Astrocyte (in vitro differentiated cells and primary cell): ENCODE data around the gene PTPRN. TPM values are rescaled to one million over a fixed set of nuclear protein-coding genes. Genes with fewer than 3 reads are reported as not detected.

Experiments
- DNase-seq: peaks from one replicate; pipeline ENCODE4 v3.0.0-alpha.2; 2010; ENCODE audit warnings: low read depth
- FAIRE-seq: peaks from 2 replicates; lab custom pipeline; 2011; peaks lifted over from hg19 to GRCh38; lab: Jason Lieb, UNC
- H2AFZ ChIP-seq: 2 replicates; pipeline ENCODE4 v1.6.0; 2012; ENCODE audit warnings: low read depth, low read length, inconsistent platforms
- H3K27ac ChIP-seq: 2 replicates; pipeline ENCODE4 v1.5.1; 2011; ENCODE audit warnings: low read depth, low read length, inconsistent platforms
- H3K27me3 ChIP-seq: 2 replicates; pipeline ENCODE4 v1.6.0; 2011; ENCODE audit warnings: low read length, inconsistent platforms; ENCODE audit not compliant: insufficient read depth
- H3K36me3 ChIP-seq: 2 replicates; pipeline ENCODE4 v1.5.1; 2011; ENCODE audit warnings: low read length, inconsistent platforms; ENCODE audit not compliant: insufficient read depth
- H3K4me1 ChIP-seq: 2 replicates; pipeline ENCODE4 v1.5.1; 2011; ENCODE audit warnings: low read length, inconsistent platforms; ENCODE audit not compliant: insufficient read depth
- H3K4me2 ChIP-seq: 2 replicates; pipeline ENCODE4 v1.6.0; 2012; ENCODE audit warnings: low read length, inconsistent platforms
- H3K4me3 ChIP-seq: 2 replicates; pipeline ENCODE4 v1.5.1; 2011; ENCODE audit warnings: low read depth, mild to moderate bottlenecking, low read length, inconsistent platforms; ENCODE audit not compliant: insufficient read depth
- H3K79me2 ChIP-seq: 2 replicates; pipeline ENCODE4 v1.6.0; 2012; ENCODE audit warnings: mild to moderate bottlenecking, low read length, inconsistent platforms; ENCODE audit not compliant: insufficient read depth
- H3K9ac ChIP-seq: 2 replicates; pipeline ENCODE4 v1.6.0; 2012; ENCODE audit warnings: mild to moderate bottlenecking, low read length, inconsistent platforms
- H3K9me3 ChIP-seq: 2 replicates; pipeline ENCODE4 v1.5.1; 2012; ENCODE audit warnings: low read depth, mild to moderate bottlenecking, low read length, inconsistent platforms; ENCODE audit not compliant: insufficient read depth
- H4K20me1 ChIP-seq: 2 replicates; pipeline ENCODE4 v1.6.0; 2012; ENCODE audit warnings: low read length, inconsistent platforms; ENCODE audit not compliant: insufficient read depth
- H3K27ac Mint-ChIP-seq: one replicate; pipeline ENCODE4 v1.8.0; 2021; ENCODE audit warnings: mild to moderate bottlenecking, mixed read lengths; ENCODE audit not compliant: unreplicated experiment
- H3K27me3 Mint-ChIP-seq: one replicate; pipeline ENCODE4 v1.8.0; 2021; ENCODE audit warnings: low read depth, mixed read lengths; ENCODE audit not compliant: unreplicated experiment
- H3K36me3 Mint-ChIP-seq: one replicate; pipeline ENCODE4 v1.8.0; 2021; ENCODE audit warnings: low read depth, mixed read lengths; ENCODE audit not compliant: unreplicated experiment
- H3K4me1 Mint-ChIP-seq: one replicate; pipeline ENCODE4 v1.8.0; 2021; ENCODE audit warnings: low read depth, mixed read lengths; ENCODE audit not compliant: unreplicated experiment
- H3K4me3 Mint-ChIP-seq: one replicate; pipeline ENCODE4 v1.8.0; 2021; ENCODE audit warnings: mild to moderate bottlenecking, moderate library complexity, mixed read lengths; ENCODE audit not compliant: unreplicated experiment
- H3K9me3 Mint-ChIP-seq: one replicate; pipeline ENCODE4 v1.8.0; 2021; ENCODE audit warnings: mild to moderate bottlenecking, mixed read lengths; ENCODE audit not compliant: unreplicated experiment
- EZH2 ChIP-seq: IDR thresholded peaks from 2 replicates; pipeline ENCODE4 v1.6.1; 2012; ENCODE audit warnings: mild to moderate bottlenecking, low read length, inconsistent platforms; ENCODE audit not compliant: insufficient read depth
- total RNA-seq: library from RNA; stranded (reverse); gene quantifications from 2 replicates; pipeline ENCODE4 v1.2.1, GENCODE V29; 2021
- TF ChIP-seq, protein P1 (sequence below): IDR thresholded peaks from 2 replicates; pipeline ENCODE4 v1.5.1; 2011; ENCODE audit warnings: low read depth, mild to moderate bottlenecking, inconsistent platforms, low read length, moderate library complexity; ENCODE audit not compliant: insufficient read depth

PTPRN gene
- total RNA-seq, 1 donor from 2014 or later, result 76.6 TPM

DNA sequence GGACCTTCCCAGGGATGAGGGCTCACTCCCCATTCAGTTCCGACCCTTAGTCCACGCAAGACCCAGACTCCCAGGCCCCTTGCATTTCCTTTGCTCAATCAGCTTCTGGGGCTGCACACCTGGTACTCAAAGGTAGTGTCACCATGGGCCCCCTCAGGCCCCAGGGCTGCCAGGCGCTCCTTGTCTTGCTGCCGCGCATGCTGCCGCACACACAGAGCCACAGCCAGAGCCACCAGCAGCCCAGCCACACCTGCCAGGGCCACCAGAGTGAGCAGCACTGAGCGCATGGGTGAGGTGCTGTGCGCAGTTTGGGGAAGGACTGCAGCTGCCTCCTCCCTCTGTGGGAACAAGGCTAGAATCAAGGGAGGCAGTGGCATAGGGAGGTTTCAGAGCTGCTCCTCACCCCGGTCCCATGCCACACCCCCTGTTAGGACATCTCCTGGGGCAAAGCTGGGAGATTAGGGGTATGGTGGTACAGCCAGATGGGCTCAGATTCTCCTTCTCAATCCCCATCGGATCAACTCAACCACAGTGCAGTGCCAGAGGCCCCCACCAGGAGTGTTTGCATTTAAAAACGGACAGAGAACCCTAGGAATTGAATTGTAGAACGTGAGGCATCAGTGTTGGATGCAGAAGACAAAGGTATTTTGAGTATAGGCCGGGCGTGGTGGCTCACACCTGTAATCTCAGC is 11.3 kb downstream of the PTPRN start:
- no peaks in the 10 kb centered on the region for H3K9me3 Mint-ChIP-seq

GRCh38 chr2:219296631-219297391 is 12.4 kb downstream of the PTPRN start:
- DNase-seq (no peak), FAIRE-seq (no peak)
- no peaks in the 10 kb centered on the region for H4K20me1 ChIP-seq
- H3K36me3 ChIP-seq, result no peaks in the 10 kb centered on the region
- no peak for TF ChIP-seq EZH2
- TF ChIP-seq, protein P1, sequence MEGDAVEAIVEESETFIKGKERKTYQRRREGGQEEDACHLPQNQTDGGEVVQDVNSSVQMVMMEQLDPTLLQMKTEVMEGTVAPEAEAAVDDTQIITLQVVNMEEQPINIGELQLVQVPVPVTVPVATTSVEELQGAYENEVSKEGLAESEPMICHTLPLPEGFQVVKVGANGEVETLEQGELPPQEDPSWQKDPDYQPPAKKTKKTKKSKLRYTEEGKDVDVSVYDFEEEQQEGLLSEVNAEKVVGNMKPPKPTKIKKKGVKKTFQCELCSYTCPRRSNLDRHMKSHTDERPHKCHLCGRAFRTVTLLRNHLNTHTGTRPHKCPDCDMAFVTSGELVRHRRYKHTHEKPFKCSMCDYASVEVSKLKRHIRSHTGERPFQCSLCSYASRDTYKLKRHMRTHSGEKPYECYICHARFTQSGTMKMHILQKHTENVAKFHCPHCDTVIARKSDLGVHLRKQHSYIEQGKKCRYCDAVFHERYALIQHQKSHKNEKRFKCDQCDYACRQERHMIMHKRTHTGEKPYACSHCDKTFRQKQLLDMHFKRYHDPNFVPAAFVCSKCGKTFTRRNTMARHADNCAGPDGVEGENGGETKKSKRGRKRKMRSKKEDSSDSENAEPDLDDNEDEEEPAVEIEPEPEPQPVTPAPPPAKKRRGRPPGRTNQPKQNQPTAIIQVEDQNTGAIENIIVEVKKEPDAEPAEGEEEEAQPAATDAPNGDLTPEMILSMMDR, result no peak
- no peak overlapping the region for H3K4me3 ChIP-seq
- H3K4me2 ChIP-seq, result no peak overlapping the region
- peaks cover 8% of the 10 kb centered on the region for H3K4me1 ChIP-seq
- H3K27me3 ChIP-seq, result peaks cover 3% of the 10 kb centered on the region
- no peak overlapping the region for H2AFZ ChIP-seq
- no peak overlapping the region for H3K9ac ChIP-seq
- H3K9me3 Mint-ChIP-seq, result no peaks in the 10 kb centered on the region
- peaks cover 14% of the 10 kb centered on the region for H3K27me3 Mint-ChIP-seq
- H3K4me3 Mint-ChIP-seq, result no peak overlapping the region
- peaks cover 17% of the 10 kb centered on the region for H3K36me3 Mint-ChIP-seq
- no peaks in the 10 kb centered on the region for H3K79me2 ChIP-seq
- peaks cover 11% of the 10 kb centered on the region for H3K4me1 Mint-ChIP-seq
- no peak overlapping the region for H3K27ac ChIP-seq
- H3K9me3 ChIP-seq, result no peaks in the 10 kb centered on the region
- H3K27ac Mint-ChIP-seq, result no peak overlapping the region

More for the DNA sequence above, 11.3 kb downstream of the PTPRN start:
- no peak overlapping the region for H3K4me3 ChIP-seq
- Mint-ChIP-seq H3K4me3 (no peak overlapping the region), H3K27ac (peak overlapping the region; percentile 41), H3K36me3 (peaks cover 9% of the 10 kb centered on the region), H3K27me3 (peaks cover 12% of the 10 kb centered on the region), H3K4me1 (peaks cover 11% of the 10 kb centered on the region)
- no peaks in the 10 kb centered on the region for H4K20me1 ChIP-seq
- no peak overlapping the region for H2AFZ ChIP-seq
- no peaks in the 10 kb centered on the region for H3K79me2 ChIP-seq
- FAIRE-seq (no peak), DNase-seq (no peak)
- H3K4me2 ChIP-seq, result no peak overlapping the region
- H3K9me3 ChIP-seq, result no peaks in the 10 kb centered on the region
- H3K36me3 ChIP-seq, result no peaks in the 10 kb centered on the region
- no peak overlapping the region for H3K27ac ChIP-seq
- TF ChIP-seq, protein P1, result peak; percentile 10
- no peak for TF ChIP-seq EZH2
- H3K9ac ChIP-seq, result no peak overlapping the region
- peaks cover 3% of the 10 kb centered on the region for H3K27me3 ChIP-seq
- H3K4me1 ChIP-seq, result peaks cover 8% of the 10 kb centered on the region
